HepG2 (cell line): Measurements from ENCODE around the gene MTURN. TPM values are rescaled to one million over a fixed set of nuclear protein-coding genes. Genes with fewer than 3 reads are reported as not detected.
A peak's percentile ranks its signal among the peaks of the same experiment; 100 is the strongest.

Experiments used
- ATAC-seq: fragments of 200-7000 bp; cut with Tn5 transposase; 3 replicates; pipeline ENCODE4 v1.9.1; 2020; ENCODE audit warnings: mild to moderate bottlenecking, moderate library complexity
- BruUV-seq: library from RNA; stranded (reverse); fragments of 400-500 nt; replicated peaks from 2 replicates; lab custom pipeline; 2021; lab: Mats Ljungman, UMichigan
- CTCF ChIA-PET: fragments of 300-600 bp; formaldehyde crosslinking; extraction: SDS; loops from one replicate; lab custom pipeline; 2021; ENCODE audit warnings: low total read pairs, inconsistent platforms, low intra/inter-chr PET ratio; lab: Yijun Ruan, JAX
- POLR2A ChIA-PET: fragments of 350-600 bp; sonication (Branson Sonifier 250); formaldehyde crosslinking; loops from one replicate; lab custom pipeline; 2020; ENCODE audit warnings: antibody characterized with exemption, inconsistent platforms; lab: Yijun Ruan, JAX
- DNase-seq: peaks from one replicate; pipeline ENCODE4 v3.0.0-alpha.2; 2015; ENCODE audit warnings: low spot score
- FAIRE-seq: peaks from 3 replicates; lab custom pipeline; 2011; peaks lifted over from hg19 to GRCh38; lab: Jason Lieb, UNC
- H2AFZ ChIP-seq: one replicate; pipeline ENCODE4 v1.6.1; 2011; ENCODE audit warnings: low read length, inconsistent platforms
- H3K27ac ChIP-seq: fragments of 300-600 bp; 3 replicates; pipeline ENCODE4 v1.8.0; 2011; ENCODE audit warnings: mixed run types, mild to moderate bottlenecking, mixed read lengths, low read length, inconsistent platforms; ENCODE audit not compliant: insufficient read depth; ENCODE audit errors: extremely low read length
- H3K27me3 ChIP-seq, 2 experiments: fragments of 200-600 bp in 1 of 2; 2 replicates in 1 of 2; 3 replicates in 1 of 2; pipeline versions ENCODE4 v1.6.0 to v1.8.0; 2011; ENCODE audit warnings: low read length in 2 of 2, mild to moderate bottlenecking in 2 of 2, moderate library complexity in 2 of 2, inconsistent platforms in 1 of 2; ENCODE audit not compliant: insufficient read depth in 2 of 2, control insufficient read depth in 1 of 2
- H3K36me3 ChIP-seq, 2 experiments: fragments of 200-600 bp in 1 of 2; replicated peaks in 1 of 2; 2 replicates in 1 of 2; 3 replicates in 1 of 2; pipeline versions ENCODE4 v1.5.1 to v1.8.0; 2011; ENCODE audit warnings: low read length in 2 of 2, inconsistent platforms in 1 of 2; ENCODE audit not compliant: insufficient read depth in 2 of 2, control insufficient read depth in 1 of 2
- H3K4me1 ChIP-seq: 2 replicates; pipeline ENCODE4 v1.5.1; 2012; ENCODE audit warnings: low read length, inconsistent platforms; ENCODE audit not compliant: insufficient read depth
- H3K4me2 ChIP-seq: 2 replicates; pipeline ENCODE4 v1.6.0; 2011; ENCODE audit warnings: low read depth, low read length, inconsistent platforms
- H3K4me3 ChIP-seq, 3 experiments: fragments of 200-600 bp in 1 of 3; sonication (generic), shearing (Covaris generic) in 1 of 3; replicated peaks in 1 of 3; 2 replicates each; pipeline ENCODE4 v1.5.1; 2011 to 2016; ENCODE audit warnings: low read length in 3 of 3, inconsistent platforms in 2 of 3, low read depth in 2 of 3, mild to moderate bottlenecking in 2 of 3, control low read depth in 1 of 3, mixed read lengths in 1 of 3; ENCODE audit not compliant: insufficient read depth in 1 of 3
- H3K79me2 ChIP-seq: one replicate; pipeline ENCODE4 v1.6.1; 2011; ENCODE audit warnings: low read length, inconsistent platforms; ENCODE audit not compliant: insufficient read depth
- H3K9ac ChIP-seq: 2 replicates; pipeline ENCODE4 v1.6.0; 2011; ENCODE audit warnings: mild to moderate bottlenecking, low read depth, low read length, inconsistent platforms; ENCODE audit not compliant: insufficient read depth
- H3K9me3 ChIP-seq: 2 replicates; pipeline ENCODE4 v1.5.1; 2012; ENCODE audit warnings: mild to moderate bottlenecking, low read length
- H4K20me1 ChIP-seq: 2 replicates; pipeline ENCODE4 v1.6.0; 2011; ENCODE audit warnings: inconsistent platforms, mild to moderate bottlenecking, low read length, moderate library complexity; ENCODE audit not compliant: insufficient read depth
- ARID3A ChIP-seq: IDR thresholded peaks from 2 replicates; pipeline ENCODE4 v1.6.1; 2012; ENCODE audit warnings: low read depth, low read length, improper control_type of control experiment
- DDIT3 ChIP-seq: sonication (generic); formaldehyde crosslinking; IDR thresholded peaks from 2 replicates; pipeline ENCODE4 v1.4.0; 2020; ENCODE audit warnings: mild to moderate bottlenecking, missing genetic modification reagents
- GTF3A ChIP-seq: sonication (generic); formaldehyde crosslinking; conservative IDR thresholded peaks from 2 replicates; pipeline ENCODE4 v1.4.0; 2020; ENCODE audit warnings: mild to moderate bottlenecking, missing genetic modification reagents
- HDAC2 ChIP-seq: sonication (generic); formaldehyde crosslinking; IDR thresholded peaks from 2 replicates; pipeline ENCODE4 v1.4.0; 2020; ENCODE audit warnings: missing genetic modification reagents
- IKZF1 ChIP-seq: fragments of 450-650 bp; IDR thresholded peaks from 2 replicates; pipeline ENCODE4 v1.7.1; 2016
- IRF2 ChIP-seq: IDR thresholded peaks from 2 replicates; pipeline ENCODE4 v1.6.1; 2018; ENCODE audit warnings: missing genetic modification reagents, missing compliant biosample characterization
- MIXL1 ChIP-seq: IDR thresholded peaks from 2 replicates; pipeline ENCODE4 v1.6.1; 2016
- REPIN1 ChIP-seq: sonication (generic); formaldehyde crosslinking; IDR thresholded peaks from 2 replicates; pipeline ENCODE4 v1.8.0; 2022; ENCODE audit warnings: missing genetic modification reagents, low read depth, mild to moderate bottlenecking, borderline replicate concordance
- TCF12 ChIP-seq, 2 experiments: fragments of 450-650 bp in 1 of 2; sonication (generic) in 1 of 2; formaldehyde crosslinking in 1 of 2; IDR thresholded peaks; 2 replicates each; pipeline versions ENCODE4 v1.6.1 to v1.8.0; 2017 to 2022; ENCODE audit warnings: antibody characterized with exemption in 1 of 2, mild to moderate bottlenecking in 1 of 2, missing genetic modification reagents in 1 of 2, moderate library complexity in 1 of 2
- THAP11 ChIP-seq: IDR thresholded peaks from 2 replicates; pipeline ENCODE4 v1.6.1; 2016; ENCODE audit warnings: missing biosample characterization, missing genetic modification reagents
- ZNF124 ChIP-seq: sonication (generic); formaldehyde crosslinking; IDR thresholded peaks from 2 replicates; pipeline ENCODE4 v1.4.0; 2020; ENCODE audit warnings: missing genetic modification reagents
- ZNF142 ChIP-seq: sonication (generic); formaldehyde crosslinking; IDR thresholded peaks from 2 replicates; pipeline ENCODE4 v1.4.0; 2020; ENCODE audit warnings: missing genetic modification reagents
- ZNF552 ChIP-seq: sonication (generic); formaldehyde crosslinking; IDR thresholded peaks from 2 replicates; pipeline ENCODE4 v1.9.0; 2022; ENCODE audit warnings: missing genetic modification reagents, mild to moderate bottlenecking, borderline replicate concordance
- ZNF607 ChIP-seq: sonication (generic); formaldehyde crosslinking; IDR thresholded peaks from 2 replicates; pipeline ENCODE4 v1.5.1; 2020; ENCODE audit warnings: missing genetic modification reagents, mild to moderate bottlenecking, borderline replicate concordance
- ZNF761 ChIP-seq: sonication (generic); formaldehyde crosslinking; conservative IDR thresholded peaks from 2 replicates; pipeline ENCODE4 v1.4.0; 2020; ENCODE audit warnings: mild to moderate bottlenecking, missing genetic modification reagents
- ZSCAN20 ChIP-seq: sonication (generic); formaldehyde crosslinking; IDR thresholded peaks from 2 replicates; pipeline ENCODE4 v1.4.0; 2020; ENCODE audit warnings: missing genetic modification reagents, mild to moderate bottlenecking, borderline replicate concordance
- WGBS: methylation state at CpG from one replicate; pipeline ENCODE4 v1.1.6; 2017; ENCODE audit warnings: low lambda C conversion rate; 5-methylcytosine and 5-hydroxymethylcytosine counted together
- in situ Hi-C: cut with HindIII; loops from 2 replicates; pipeline ENCODE4 v1.10.0; 2017; ENCODE audit warnings: low pct_unique_long_range_greater_than_20kb; ENCODE audit not compliant: extremely low pct_ligation_motif_present
- intact Hi-C: fragments of 100-400 bp; cut with micrococcal nuclease; formaldehyde crosslinking; loops from one replicate; pipeline ENCODE4 v1.10.0; 2022; ENCODE audit not compliant: unreplicated experiment
- polyA plus RNA-seq, 8 experiments: library from polyadenylated mRNA; depleted of rRNA in 3 of 8; stranded (reverse) in 7 of 8; unstranded in 1 of 8; fragments of >200 nt; fragmentation: Illumina TruSeq in 4 of 8; extraction: Trizol in 4 of 8; gene quantifications; 2 replicates each; pipeline versions ENCODE4 v1.2.1 to v1.2.3, GENCODE V29; 2011 to 2016; ENCODE audit warnings: low read depth in 4 of 8, missing spikeins in 1 of 8, mixed read lengths in 1 of 8; ENCODE audit not compliant: insufficient read depth in 1 of 8
- total RNA-seq, 5 experiments: library from RNA; depleted of rRNA; stranded (reverse); fragments of >200 nt; fragmentation: Illumina TruSeq; extraction: Trizol; gene quantifications; 2 replicates each; pipeline ENCODE4 v1.2.3, GENCODE V29; 2016; ENCODE audit warnings: low read depth in 1 of 5

MTURN gene
- total and polyA plus RNA-seq, 2 of the 13 experiments (the other 11 are each of a cell fraction or from before 2014, with no cell fraction given), result 5.7 to 7.2 TPM

GRCh38 chr7:30162622-30163124, 27.9 kb downstream of the MTURN start (continued):
- no peak for TF ChIP-seq HDAC2 (CRISPR knock-in tag)
- no peak for TF ChIP-seq ZNF124 (CRISPR knock-in tag)
- TF ChIP-seq GTF3A, result no peak
- TF ChIP-seq REPIN1, result no peak
- TF ChIP-seq ZSCAN20 (CRISPR knock-in tag), result no peak
- TF ChIP-seq ARID3A, result no peak
- TF ChIP-seq MIXL1 (CRISPR knock-in tag), result peak; percentile 34; the same call in 1 of the 2 replicates
- no peak for TF ChIP-seq THAP11 (CRISPR knock-in tag)
- no peak for TF ChIP-seq ZNF761 (CRISPR knock-in tag)

- peak overlapping the region in 1 of 3 experiments; percentile 5; a peak in 1 of 6 replicates for H3K4me3 ChIP-seq
- FAIRE-seq (no peak), ATAC-seq (peak; percentile 27), DNase-seq (peak; percentile 10)
- BruUV-seq, result no TSS peak
- H3K79me2 ChIP-seq, result no peaks in the 10 kb centered on the region
- H2AFZ ChIP-seq, result no peak overlapping the region
- H3K9me3 ChIP-seq, result no peaks in the 10 kb centered on the region
- no peaks in the 10 kb centered on the region for H4K20me1 ChIP-seq
- in situ Hi-C loops (loop anchor here (5.0 to 10.0 kb wide), 2 partner anchors 121 to 249 kb away; partner anchors contain the start of gene ZNRF2), intact Hi-C loops (loop anchor here (5.0 kb wide), 1 partner anchor 64 kb away; no protein-coding TSS in a partner anchor)
- H3K4me1 ChIP-seq, result peaks cover 67% of the 10 kb centered on the region
- 60% methylated on average over 13 of the region's 13 CpGs for WGBS
- POLR2A ChIA-PET, result no interaction called here
- peak overlapping the region; percentile 23 for H3K27ac ChIP-seq
- CTCF ChIA-PET, result no interaction called here
- H3K9ac ChIP-seq, result no peak overlapping the region
- peak overlapping the region; percentile 34; the same call in 1 of the 2 replicates for H3K4me2 ChIP-seq
- no peaks in the 10 kb centered on the region for H3K27me3 ChIP-seq
- no peaks in the 10 kb centered on the region for H3K36me3 ChIP-seq
- no peak for TF ChIP-seq TCF12 (IDR thresholded peaks at IDR 0.05)
- TF ChIP-seq TCF12 (CRISPR knock-in tag; IDR thresholded peaks at IDR 0.05), result no peak
- no peak for TF ChIP-seq DDIT3 (CRISPR knock-in tag)
- no peak for TF ChIP-seq ZNF552 (CRISPR knock-in tag)
- no peak for TF ChIP-seq ZNF607
- no peak for TF ChIP-seq IKZF1
- no peak for TF ChIP-seq ZNF142 (CRISPR knock-in tag)
- TF ChIP-seq IRF2 (CRISPR knock-in tag), result no peak
These were observed 28.6 kb downstream of the MTURN start for GRCh38 chr7:30163231-30163894.
